Gastroesophageal sphincter (tissue), 3 donors: ENCODE results near the gene FAM118A.

Experiments
- EP300 ChIP-seq: sonication (generic); formaldehyde crosslinking; IDR thresholded peaks from one replicate; pipeline ENCODE4 v1.6.1; 2017; ENCODE audit warnings: antibody characterized with exemption, mild to moderate bottlenecking
- POLR2A ChIP-seq, 2 donors: fragments of 450-650 bp; IDR thresholded peaks; one replicate each; pipeline ENCODE4 v1.6.1; 2017; ENCODE audit warnings: antibody characterized with exemption in 2 of 2, mild to moderate bottlenecking in 2 of 2, moderate library complexity in 1 of 2
- POLR2AphosphoS5 ChIP-seq: sonication (generic); formaldehyde crosslinking; IDR thresholded peaks from one replicate; pipeline ENCODE4 v1.6.1; 2017; ENCODE audit warnings: antibody characterized with exemption
- TF ChIP-seq, protein P1 (sequence below), 4 experiments: fragments of 200-600 bp in 2 of 4; fragments of 450-650 bp in 2 of 4; sonication (generic) in 1 of 4; IDR thresholded peaks; one replicate each; pipeline ENCODE4 v1.5.1; 2017 to 2019; ENCODE audit warnings: antibody characterized with exemption in 4 of 4, mild to moderate bottlenecking in 2 of 4, moderate library complexity in 2 of 4

GRCh38 chr22:45319324-45319685 lies 9.6 kb downstream of the FAM118A start:
- TF ChIP-seq, protein P1, sequence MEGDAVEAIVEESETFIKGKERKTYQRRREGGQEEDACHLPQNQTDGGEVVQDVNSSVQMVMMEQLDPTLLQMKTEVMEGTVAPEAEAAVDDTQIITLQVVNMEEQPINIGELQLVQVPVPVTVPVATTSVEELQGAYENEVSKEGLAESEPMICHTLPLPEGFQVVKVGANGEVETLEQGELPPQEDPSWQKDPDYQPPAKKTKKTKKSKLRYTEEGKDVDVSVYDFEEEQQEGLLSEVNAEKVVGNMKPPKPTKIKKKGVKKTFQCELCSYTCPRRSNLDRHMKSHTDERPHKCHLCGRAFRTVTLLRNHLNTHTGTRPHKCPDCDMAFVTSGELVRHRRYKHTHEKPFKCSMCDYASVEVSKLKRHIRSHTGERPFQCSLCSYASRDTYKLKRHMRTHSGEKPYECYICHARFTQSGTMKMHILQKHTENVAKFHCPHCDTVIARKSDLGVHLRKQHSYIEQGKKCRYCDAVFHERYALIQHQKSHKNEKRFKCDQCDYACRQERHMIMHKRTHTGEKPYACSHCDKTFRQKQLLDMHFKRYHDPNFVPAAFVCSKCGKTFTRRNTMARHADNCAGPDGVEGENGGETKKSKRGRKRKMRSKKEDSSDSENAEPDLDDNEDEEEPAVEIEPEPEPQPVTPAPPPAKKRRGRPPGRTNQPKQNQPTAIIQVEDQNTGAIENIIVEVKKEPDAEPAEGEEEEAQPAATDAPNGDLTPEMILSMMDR (IDR thresholded peaks at IDR 0.05) = no peak
- TF ChIP-seq EP300 (no peak), POLR2AphosphoS5 (no peak), POLR2A (IDR thresholded peaks at IDR 0.05) (no peak)
